ENCODE measurements around the gene CTDSP1.
A peak's percentile ranks its signal among the peaks of the same experiment; 100 is the strongest.

The CTDSP1 gene, protein sequence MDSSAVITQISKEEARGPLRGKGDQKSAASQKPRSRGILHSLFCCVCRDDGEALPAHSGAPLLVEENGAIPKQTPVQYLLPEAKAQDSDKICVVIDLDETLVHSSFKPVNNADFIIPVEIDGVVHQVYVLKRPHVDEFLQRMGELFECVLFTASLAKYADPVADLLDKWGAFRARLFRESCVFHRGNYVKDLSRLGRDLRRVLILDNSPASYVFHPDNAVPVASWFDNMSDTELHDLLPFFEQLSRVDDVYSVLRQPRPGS

DNA sequence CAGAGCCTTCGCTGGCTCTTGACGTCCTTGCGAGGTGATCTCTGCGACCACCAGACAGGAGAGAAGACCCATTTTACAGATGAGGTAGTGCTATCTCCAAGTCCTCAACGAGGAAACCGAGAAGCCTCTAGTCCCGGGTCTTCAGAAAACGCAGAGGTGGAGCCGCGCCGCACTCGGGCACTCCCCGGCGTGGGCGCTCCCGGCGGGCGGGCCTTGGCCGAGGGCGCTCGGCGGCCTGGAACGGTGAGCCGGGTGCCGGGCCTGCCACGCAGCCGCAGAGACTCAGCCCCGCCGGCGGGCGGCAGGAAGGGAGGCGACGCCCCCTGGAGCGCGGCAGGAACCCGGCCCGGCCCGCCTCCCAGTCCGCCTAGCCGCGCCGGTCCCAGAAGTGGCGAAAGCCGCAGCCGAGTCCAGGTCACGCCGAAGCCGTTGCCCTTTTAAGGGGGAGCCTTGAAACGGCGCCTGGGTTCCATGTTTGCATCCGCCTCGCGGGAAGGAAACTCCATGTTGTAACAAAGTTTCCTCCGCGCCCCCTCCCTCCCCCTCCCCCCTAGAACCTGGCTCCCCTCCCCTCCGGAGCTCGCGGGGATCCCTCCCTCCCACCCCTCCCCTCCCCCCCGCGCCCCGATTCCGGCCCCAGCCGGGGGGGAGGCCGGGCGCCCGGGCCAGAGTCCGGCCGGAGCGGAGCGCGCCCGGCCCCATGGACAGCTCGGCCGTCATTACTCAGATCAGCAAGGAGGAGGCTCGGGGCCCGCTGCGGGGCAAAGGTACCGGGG is at the start of gene CTDSP1:
Gene CTDSP1 (plus strand): TSS at position 478 of the 776 bp plus-strand sequence. CDS start 223 bp downstream, at position 701.
- peak; percentile 98 for DNase-seq (ENCODE audit: low read depth)

DNA sequence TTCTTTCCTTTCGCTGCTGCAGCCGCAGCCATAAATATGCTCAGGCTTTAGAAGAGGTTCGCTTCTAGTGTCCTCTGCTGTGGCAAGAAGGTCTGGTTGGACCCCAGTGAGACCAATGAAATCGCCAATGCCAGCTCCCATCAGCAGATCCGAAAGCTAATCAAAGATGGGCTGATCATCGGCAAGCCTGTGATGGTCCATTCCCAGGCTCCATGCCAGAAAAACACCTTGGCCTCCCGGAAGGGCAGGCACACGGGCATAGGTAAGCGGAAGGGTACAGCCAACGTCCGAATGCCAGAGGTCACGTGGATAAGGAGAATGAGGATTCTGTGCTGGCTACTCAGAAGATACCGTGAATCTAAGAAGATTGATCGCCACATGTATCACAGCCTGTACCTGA is 45.6 kb upstream of the CTDSP1 start:
- DNase-seq (ENCODE audit: low read depth): no peak

DNA sequence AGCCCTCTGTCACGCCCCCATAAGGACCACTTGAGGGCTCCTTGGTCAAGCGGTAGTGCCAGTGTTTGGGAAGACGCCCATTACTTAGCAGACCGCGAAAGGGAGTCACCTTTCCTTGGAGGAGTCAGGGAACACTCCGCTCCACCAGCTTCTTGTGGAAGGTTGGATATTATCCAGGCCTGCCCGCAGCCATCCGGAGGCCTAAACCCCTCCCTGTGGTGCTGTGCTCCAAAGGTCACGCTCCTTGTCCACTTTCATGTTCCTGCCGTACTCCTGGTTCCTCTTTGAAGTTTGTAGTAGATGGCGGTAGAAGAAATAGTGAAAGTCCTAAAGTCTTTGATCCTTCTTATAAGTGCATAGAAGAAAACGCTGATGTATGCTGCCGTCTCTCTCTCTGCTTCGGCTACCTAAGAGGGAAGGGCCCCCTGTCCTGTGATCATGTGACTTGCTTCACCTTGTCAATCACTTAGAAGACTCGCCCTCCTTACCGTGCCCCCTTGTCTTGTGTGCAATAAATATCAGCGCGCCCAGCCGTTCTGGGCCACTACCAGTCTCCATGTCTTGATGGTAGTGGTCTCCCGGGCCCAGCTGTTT is 44.7 kb upstream of the CTDSP1 start:
- DNase-seq (ENCODE audit: low read depth): no peak

DNA sequence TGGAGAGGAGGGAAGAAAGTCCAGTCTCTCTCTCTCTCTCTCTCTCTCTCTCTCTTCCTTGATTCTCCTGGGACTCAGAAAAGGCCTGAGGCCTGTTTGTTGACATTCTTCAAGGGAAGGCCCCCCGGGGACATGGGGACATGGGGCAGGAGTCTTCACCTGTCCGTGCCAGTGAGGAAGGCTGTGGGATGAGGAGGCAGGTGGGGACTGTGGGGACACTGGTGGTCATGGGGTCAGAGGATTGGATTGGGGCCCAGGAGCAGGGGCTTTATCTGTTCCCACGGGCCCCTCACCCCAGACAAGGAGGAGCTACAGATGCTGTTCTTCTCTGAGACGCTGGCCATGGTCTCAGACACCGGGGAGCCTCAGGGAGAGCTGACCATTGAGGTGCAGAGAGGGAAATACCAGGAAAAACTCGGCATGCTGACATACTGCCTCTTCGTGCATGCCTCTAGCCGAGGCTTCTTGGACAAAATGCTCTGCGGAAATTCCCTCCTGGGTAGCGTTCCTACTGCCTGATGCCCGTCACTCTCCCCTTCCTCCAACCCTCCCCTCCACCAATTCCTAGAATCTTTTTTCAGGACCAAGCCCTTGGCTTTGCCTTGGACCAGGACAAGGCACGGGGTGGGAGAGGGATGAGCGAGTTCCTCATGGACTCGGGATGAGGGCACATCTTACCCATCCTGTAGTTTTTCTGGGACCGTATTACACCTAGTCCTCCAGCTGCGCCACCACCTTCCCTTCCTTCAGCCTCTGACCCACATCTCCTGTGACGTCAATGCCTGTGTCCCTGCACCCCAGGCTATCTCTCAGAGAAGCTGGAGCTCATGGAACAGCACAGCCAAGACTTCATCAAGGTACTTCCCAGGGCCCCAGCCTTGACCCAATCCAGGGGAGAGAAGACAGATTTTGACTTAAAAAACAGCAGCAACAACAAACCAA is 42.2 kb upstream of the CTDSP1 start:
- no peak for DNase-seq (ENCODE audit: low read depth)

DNA sequence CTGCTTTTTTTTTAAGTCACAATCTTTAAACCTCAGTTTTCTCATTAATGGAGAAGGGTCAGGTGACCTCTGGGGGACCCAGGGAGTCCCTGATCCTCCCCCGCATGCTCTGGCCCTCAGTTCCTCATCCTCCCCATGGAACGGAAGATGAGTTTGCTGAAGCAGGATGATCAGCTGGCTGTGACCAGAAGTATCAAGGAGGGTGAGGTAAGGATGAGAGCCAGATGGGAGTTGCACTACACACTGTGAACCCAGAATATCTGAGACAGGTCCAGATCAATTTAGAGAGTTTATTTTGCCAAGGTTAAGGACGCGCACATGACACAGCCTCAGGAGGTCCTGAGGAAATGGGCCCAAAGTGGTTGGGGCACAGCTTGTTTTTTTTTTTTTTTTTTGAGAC is 39.2 kb upstream of the CTDSP1 start:
- DNase-seq (ENCODE audit: low read depth): no peak

DNA sequence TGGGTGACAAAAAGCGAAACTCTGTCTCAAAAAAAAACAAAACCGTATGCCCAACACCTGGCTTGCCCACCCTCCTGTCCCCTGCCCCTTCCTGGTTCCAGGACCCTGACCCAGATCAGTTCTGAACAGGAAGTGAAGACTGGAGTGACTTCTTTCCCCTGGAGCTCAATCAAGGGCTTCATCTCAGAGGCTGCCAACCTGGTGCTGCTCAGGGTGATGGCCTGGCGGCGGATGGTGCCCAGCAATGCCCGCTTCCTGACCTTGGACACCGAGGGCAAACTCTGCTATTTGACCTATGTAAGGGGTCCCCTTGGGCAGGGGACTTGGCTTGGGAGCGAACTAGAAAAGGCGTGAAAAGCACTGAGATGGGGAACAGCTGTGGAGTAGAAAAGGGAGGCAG is 37.1 kb upstream of the CTDSP1 start:
- DNase-seq (ENCODE audit: low read depth): no peak

DNA sequence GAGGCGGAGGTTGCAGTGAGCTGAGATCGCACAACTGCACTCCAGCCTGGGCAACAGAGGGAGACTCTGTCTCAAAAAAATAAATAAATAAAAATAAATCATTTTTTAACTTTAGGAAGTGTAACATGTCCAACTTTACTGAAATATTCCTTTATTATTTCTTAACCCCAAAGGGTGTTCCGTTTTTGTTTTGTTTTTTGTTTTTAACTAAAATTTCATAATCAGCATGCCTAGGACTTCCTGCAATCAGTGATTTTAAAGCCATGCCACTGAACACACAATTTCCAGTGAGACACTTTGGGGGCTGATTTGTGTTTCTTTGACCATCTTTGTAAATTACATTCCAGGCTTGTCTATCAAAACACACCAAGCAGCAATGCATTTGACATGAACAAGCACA is 35.9 kb upstream of the CTDSP1 start:
- DNase-seq (ENCODE audit: low read depth): no peak

DNA sequence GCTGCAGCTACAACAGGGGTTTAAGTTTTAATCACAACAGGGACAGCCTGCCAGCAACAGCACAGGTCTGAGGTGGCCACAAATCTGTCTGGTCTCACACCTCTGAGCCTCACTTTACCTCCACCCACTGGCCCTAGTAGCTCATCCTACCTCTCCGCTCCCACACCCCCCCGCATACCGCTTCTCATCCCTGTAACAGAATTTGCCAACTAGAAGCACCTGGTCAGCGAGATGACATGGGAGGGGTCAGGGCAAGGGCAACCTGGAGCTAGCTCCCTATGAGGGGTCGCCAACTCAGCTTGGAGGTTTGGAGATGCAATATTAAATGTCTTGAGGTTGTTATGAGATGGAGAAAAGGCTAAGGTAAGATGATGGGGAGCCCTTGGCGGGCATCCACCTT is 35.5 kb upstream of the CTDSP1 start:
- DNase-seq (ENCODE audit: low read depth): no peak

DNA sequence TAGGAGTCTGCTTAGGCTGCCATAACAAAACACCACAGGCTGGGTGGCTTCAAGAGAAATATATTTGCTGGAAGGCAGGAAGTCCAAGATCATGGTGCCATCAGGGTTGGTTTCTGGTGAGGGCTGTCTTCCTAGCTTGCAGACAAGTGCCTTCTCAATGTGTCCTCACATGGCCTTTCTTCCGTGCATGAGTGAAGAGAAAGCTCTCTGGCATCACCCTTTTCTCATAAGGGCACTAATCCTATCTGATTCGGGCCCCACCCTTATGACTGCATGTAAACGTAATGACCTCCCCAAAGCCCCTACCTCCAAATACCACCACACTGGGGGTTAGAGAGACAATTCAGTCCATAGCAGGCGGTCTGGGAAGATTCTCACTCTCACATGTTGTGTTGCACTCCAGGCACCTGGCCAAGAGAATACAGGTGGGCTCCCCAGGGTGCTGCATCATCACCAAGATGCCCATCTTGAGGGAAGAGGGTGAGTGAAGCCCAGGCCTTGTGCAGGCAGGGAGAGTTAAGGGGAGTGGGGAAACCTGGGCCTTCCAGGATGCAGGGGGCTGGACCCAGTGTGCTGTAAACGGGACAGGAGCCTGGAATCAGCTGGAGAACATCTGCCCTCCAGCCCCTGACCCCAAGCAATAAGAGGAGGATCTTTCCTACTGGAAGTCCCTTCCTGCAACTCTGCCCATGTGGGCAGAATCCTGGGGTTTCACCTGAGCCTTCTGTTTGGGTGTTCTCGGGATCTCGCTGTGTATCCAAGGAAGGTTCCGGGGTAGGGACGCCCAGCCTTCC is 32.9 kb upstream of the CTDSP1 start:
- no peak for DNase-seq (ENCODE audit: low read depth)

DNA sequence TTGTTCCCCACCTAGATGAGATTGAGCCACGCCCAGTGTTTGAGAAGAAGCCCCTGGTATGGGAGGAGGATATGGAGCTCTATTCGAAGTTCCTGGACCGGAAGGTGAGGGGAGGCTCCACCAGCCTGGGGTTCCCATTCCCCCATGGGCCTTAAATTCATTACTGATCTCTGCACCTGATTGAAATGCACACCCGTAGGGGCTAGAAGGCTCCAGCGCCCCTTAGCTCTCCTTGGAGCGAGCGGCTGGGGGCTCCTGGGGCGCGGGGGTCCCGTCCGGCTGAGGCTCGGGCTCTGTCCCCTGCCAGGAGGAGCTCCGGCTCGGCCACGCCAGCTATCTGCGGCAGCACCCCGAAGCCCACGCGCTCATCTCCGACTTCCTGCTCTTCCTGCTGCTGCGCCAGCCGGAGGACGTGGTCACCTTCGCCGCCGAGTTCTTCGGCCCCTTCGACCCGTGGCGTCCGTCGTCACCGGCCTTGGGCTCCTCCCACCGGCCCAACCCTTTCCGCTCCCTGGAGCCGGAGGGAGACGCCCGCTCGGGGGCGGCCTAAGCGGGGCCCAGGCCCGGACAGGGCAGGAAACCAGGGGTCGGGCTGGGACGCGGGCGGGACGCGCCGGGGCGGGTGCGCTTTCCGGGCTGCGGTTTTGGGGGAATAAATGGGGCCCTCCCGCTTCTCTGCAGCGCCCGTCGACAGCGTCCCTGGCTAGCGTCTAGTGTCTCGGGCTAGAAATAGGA is 32.1 kb upstream of the CTDSP1 start:
- peak; percentile 86 for DNase-seq (ENCODE audit: low read depth)

DNA sequence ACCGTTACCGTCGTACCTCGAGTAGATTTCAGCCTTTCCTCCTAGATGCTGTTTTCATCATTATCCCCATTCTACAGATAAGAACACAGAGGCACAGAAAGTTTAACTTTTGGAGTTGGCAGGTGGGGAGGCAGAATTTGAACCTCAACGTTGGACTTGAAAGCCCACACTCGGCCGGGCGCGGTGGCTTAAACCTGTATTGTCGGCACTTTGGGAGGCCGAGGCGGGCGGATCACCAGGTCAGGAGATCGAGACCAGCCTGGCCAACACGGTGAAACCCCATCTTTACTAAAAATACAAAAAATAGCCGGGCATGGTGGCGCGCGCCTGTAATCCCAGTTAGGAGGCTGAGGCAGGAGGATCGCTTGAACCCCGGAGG is 31.5 kb upstream of the CTDSP1 start:
- DNase-seq (ENCODE audit: low read depth): no peak

DNA sequence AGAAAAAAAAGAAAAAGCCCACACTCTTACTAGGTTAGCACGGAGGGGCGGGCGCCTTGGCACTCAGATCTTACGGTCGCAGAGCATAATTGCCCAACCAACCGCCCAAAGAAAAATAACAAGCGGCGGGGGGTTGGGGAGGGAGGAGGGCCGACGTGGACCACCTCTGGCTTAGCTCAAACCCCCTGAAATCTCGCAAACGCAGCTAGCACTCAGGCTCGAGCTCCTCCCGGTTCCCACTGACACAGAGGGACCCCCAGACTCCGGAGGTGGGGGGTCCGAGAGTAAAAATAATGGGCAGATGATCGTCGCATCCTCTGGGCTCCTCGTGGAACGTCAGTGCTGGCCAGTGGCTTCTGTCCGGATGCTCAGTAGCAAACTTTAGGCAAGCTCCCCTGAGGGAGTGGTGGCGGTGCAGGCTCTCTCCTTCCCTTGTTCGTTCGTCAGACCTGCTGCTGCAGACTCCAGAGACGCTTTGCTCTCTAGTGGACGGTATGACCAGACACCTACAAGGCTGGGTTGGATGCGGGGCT is 31.0 kb upstream of the CTDSP1 start:
- no peak for DNase-seq (ENCODE audit: low read depth)

DNA sequence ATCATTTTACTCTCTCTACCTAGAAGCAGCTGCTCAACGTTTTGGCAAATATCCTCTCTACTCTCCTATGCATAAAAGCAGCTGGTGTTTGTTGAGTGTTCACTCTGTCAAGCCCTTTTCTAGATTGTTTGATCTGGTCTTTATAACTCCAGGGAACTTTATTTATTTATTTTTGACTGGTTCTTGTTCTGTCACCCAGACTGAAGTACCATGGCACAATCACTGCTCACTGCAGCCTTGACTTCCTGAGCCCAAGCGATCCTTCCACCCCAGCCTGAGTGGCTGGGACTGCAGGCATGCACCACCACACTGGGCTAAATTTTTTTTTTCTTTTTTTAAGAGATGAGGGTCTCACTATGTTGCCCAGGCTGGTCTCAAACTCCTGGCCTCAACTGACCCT is 30.3 kb upstream of the CTDSP1 start:
- DNase-seq (ENCODE audit: low read depth): no peak

DNA sequence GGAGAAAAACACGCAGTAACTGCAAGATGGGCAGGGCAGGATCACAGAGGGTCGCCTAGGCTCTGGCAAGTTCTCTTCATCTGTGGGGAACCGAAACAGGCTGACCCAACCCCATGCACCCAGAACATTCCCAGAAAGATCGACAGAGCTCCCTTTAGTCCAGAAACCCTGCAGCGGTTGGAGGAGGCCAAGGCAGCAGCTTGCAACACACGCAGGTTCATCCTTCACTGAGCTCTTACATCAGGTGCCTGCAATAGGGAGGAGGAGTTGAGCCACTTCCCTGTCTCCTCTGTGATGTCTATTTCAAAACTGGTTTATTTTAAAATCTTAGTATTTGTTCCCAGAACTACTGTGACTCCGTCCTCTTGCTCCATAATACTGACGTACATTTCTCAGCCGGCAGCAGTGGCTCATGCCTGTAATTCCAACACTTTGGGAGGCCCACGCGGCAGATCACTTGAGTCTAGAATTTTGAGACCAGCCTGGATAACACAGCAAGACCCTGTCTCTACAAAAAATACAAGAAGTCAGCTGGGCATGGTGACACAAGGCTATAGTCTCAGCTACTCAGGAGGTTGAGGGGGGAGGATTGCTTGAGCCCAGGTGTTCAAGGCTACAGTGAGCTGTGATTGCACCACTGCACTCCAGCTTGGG is 29.1 kb upstream of the CTDSP1 start:
- DNase-seq (ENCODE audit: low read depth): no peak

DNA sequence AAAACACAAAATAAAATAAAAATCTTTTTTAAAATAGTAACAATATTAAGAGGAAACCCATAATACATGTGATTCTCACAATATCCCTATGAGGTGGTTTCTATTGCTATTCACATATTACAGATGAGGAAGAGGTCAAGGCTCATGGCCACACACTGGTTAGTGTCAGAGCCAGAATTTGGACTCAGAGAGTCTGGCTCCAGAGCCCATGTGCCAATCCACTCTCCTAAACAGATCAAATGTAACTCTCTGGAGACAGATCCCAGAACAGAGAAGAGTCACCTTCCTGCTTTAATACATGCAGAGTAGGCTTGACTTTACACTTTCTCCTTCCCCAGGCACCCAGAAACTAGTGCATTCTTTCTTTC is 27.7 kb upstream of the CTDSP1 start:
- DNase-seq (ENCODE audit: low read depth): no peak

DNA sequence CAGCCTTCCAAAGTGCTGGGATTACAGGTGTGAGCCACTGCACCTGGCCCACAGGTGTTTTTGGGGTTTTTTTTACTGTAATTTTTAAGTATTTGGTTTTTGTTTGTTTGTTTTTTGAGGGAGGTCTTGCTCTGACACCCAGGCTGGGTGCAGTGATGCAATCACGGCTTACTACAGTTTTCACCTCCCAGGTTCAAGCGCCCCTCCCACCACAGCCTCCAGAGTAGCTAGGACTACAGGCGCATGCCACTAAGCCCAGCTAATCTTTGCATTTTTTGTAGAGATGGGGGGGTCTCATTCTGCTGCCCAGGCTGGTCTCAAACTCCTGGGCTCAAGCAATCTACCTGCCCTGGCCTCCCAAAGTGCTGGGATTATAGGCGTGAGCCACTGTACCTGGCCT is 24.9 kb upstream of the CTDSP1 start:
- DNase-seq (ENCODE audit: low read depth): no peak

DNA sequence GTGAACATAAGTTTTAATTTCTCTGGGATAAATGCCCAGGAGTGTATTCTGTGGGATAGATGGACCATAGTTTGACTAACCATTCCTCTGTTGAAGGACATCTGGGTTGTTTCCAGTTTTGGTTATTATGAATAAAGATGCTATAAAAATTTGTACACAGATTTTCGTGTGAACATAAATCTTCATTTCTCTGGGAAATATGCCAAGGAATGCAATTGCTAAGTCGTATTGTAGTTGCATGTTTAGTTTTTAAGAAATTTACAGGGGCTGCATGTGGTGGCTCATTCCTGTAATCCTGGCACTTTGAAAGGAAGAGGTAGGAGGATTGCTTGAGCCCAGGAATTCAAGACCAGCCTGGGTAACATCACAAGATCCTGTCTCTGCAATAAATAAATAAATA is 24.5 kb upstream of the CTDSP1 start:
- peak; percentile 40 for DNase-seq (ENCODE audit: low read depth)

DNA sequence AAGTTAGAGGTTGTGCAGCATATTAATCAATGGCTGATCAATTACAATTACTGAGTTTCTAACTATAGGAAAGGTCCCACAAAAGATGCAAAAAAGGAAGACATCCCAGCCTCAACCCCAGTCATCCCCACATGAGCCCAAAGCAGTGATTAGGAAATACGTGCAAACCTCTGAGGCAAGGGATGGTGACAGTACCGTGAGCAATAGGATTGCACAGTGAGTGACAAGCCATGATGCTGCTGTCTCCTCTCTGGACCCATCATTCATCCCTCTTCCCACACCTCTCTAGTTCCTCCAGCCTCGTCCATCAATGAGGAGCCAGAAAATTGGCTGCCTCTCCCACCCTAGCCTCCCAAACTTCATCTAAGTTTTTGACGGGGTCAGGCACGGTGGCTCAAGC is 21.6 kb upstream of the CTDSP1 start:
- no peak for DNase-seq (ENCODE audit: low read depth)

DNA sequence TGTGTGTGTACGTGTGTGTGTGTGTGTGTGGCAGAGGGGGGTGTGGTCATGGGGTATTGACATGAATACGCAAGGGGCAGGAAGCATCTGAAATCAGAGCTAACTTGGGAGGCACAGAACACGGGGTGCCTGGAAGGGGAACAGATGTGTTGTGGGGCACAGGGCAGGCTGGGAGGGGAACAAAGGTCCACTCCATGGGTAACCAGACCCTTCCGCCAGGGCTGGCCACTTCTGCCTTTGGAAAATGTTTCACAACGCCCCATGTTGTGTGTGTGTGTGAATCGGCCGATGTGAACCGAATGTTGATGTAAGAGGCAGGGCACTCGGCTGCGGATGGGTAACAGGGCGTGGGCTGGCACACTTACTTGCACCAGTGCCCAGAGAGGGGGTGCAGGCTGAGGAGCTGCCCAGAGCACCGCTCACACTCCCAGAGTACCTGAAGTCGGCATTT is 17.7 kb upstream of the CTDSP1 start, which contains the start of gene SLC11A1:
Gene SLC11A1 (plus strand): TSS at position 358 of the 451 bp plus-strand sequence. CDS start 96 bp downstream, outside the sequence.
- no peak for DNase-seq (ENCODE audit: low read depth)

DNA sequence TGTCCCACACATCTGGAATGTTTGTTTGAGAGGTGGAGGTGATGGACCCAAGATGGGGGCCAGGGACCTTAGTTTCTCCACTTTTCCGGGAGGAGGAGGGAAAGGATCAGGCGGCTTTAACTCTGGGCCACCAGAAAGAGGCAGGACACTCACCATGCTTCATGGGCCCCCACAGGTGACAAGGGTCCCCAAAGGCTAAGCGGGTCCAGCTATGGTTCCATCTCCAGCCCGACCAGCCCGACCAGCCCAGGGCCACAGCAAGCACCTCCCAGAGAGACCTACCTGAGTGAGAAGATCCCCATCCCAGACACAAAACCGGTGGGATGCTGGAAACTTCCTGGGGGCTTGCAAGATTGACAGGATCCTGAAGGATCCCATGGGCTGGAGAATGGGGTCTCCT is 16.9 kb upstream of the CTDSP1 start:
- no peak for DNase-seq (ENCODE audit: low read depth)
